Caco-2 (cell line): ENCODE data around the gene SERPINB2. TPM values are rescaled to one million over a fixed set of nuclear protein-coding genes. Genes with fewer than 3 reads are reported as not detected.

Source experiments
- BruUV-seq: library from RNA; stranded (reverse); fragments of 400-500 nt; replicated peaks from 2 replicates; lab custom pipeline; 2021; lab: Mats Ljungman, UMichigan
- CTCF ChIA-PET: fragments of 300-600 bp; sonication (Branson Sonifier 250); formaldehyde crosslinking; loops from one replicate; lab custom pipeline; 2022; ENCODE audit warnings: antibody characterized with exemption; lab: Charles Lee
- POLR2A ChIA-PET: fragments of 300-600 bp; sonication (Branson Sonifier 250); formaldehyde crosslinking; loops from one replicate; lab custom pipeline; 2022; ENCODE audit warnings: antibody characterized with exemption; lab: Charles Lee
- DNase-seq, 2 experiments: peaks; one replicate each; pipeline versions ENCODE4 v3.0.0 to v3.0.0-alpha.2; 2020 to 2022
- H3K27me3 ChIP-seq: replicated peaks from 2 replicates; pipeline ENCODE4 v1.6.0; 2011; ENCODE audit warnings: low read length; ENCODE audit not compliant: control insufficient read depth, insufficient read depth
- H3K36me3 ChIP-seq: 2 replicates; pipeline ENCODE4 v1.5.1; 2011; ENCODE audit warnings: low read length; ENCODE audit not compliant: control insufficient read depth, insufficient read depth
- H3K4me1 ChIP-seq: fragments of 250-450 bp; sonication (Bioruptor Pico); 2 replicates; pipeline ENCODE4 v1.5.1; 2020; ENCODE audit warnings: mild to moderate bottlenecking
- H3K4me3 ChIP-seq: 2 replicates; pipeline ENCODE4 v1.5.1; 2011; ENCODE audit warnings: low read depth, mild to moderate bottlenecking, control low read depth, low read length
- H3K9me3 ChIP-seq: fragments of 250-450 bp; sonication (Bioruptor Pico); 2 replicates; pipeline ENCODE4 v1.5.1; 2020; ENCODE audit warnings: mild to moderate bottlenecking, moderate library complexity
- H3K27ac Mint-ChIP-seq: one replicate; pipeline ENCODE4 v1.8.0; 2022; ENCODE audit warnings: mixed read lengths; ENCODE audit not compliant: unreplicated experiment
- H3K27me3 Mint-ChIP-seq: one replicate; pipeline ENCODE4 v1.8.0; 2022; ENCODE audit warnings: mixed read lengths; ENCODE audit not compliant: insufficient read depth, unreplicated experiment
- H3K36me3 Mint-ChIP-seq: one replicate; pipeline ENCODE4 v1.8.0; 2022; ENCODE audit warnings: mild to moderate bottlenecking, mixed read lengths; ENCODE audit not compliant: insufficient read depth, unreplicated experiment
- H3K4me1 Mint-ChIP-seq: one replicate; pipeline ENCODE4 v1.8.0; 2022; ENCODE audit warnings: low read depth, mixed read lengths; ENCODE audit not compliant: unreplicated experiment
- H3K4me3 Mint-ChIP-seq: one replicate; pipeline ENCODE4 v1.8.0; 2022; ENCODE audit warnings: mild to moderate bottlenecking, moderate library complexity, mixed read lengths; ENCODE audit not compliant: unreplicated experiment
- H3K9me3 Mint-ChIP-seq: one replicate; pipeline ENCODE4 v1.8.0; 2022; ENCODE audit warnings: mixed read lengths; ENCODE audit not compliant: unreplicated experiment
- intact Hi-C: fragments of 100-400 bp; cut with micrococcal nuclease; formaldehyde crosslinking; loops from one replicate; pipeline ENCODE4 v1.10.0; 2022; ENCODE audit not compliant: unreplicated experiment
- total RNA-seq: library from RNA; stranded (reverse); gene quantifications from 2 replicates; pipeline ENCODE4 v1.2.3, GENCODE V29; 2022
- TF ChIP-seq, protein P1 (sequence below), 2 experiments: fragments of 200-600 bp in 1 of 2; IDR thresholded peaks; 1 replicate in 1 of 2; 2 replicates in 1 of 2; pipeline versions ENCODE4 v1.5.1 to v1.8.0; 2011 to 2022; ENCODE audit warnings: antibody characterized with exemption in 1 of 2, control low read depth in 1 of 2, inconsistent platforms in 1 of 2, low read depth in 1 of 2, low read length in 1 of 2, mild to moderate bottlenecking in 1 of 2, moderate library complexity in 1 of 2; ENCODE audit not compliant: insufficient read depth in 1 of 2, severe bottlenecking in 1 of 2, unreplicated experiment in 1 of 2

Gene SERPINB2
- total RNA-seq, 1 experiment from 2014 or later = not detected

GRCh38 chr18:63949068-63949737 lies 61.7 kb downstream of the SERPINB2 start, which contains the start of gene HMSD:
Gene HMSD, plus strand, starts transcription at chr18:63949301. Its CDS starts 4,155 bp downstream, at chr18:63953456.
- peak; percentile 41 to 43 for DNase-seq
- POLR2A ChIA-PET = no interaction called here
- no peaks in the 10 kb centered on the region for H3K9me3 Mint-ChIP-seq
- no peak within 1 kb of the TSS for H3K4me3 Mint-ChIP-seq
- BruUV-seq = no TSS peak
- Histone ChIP-seq H3K4me1 (no peaks in the 10 kb centered on the region), H3K36me3 (no peaks in the 10 kb centered on the region), H3K9me3 (no peaks in the 10 kb centered on the region), H3K27me3 (no peaks in the 10 kb centered on the region), H3K4me3 (no peak within 1 kb of the TSS)
- H3K4me1 Mint-ChIP-seq = no peaks in the 10 kb centered on the region
- TF ChIP-seq, protein P1, sequence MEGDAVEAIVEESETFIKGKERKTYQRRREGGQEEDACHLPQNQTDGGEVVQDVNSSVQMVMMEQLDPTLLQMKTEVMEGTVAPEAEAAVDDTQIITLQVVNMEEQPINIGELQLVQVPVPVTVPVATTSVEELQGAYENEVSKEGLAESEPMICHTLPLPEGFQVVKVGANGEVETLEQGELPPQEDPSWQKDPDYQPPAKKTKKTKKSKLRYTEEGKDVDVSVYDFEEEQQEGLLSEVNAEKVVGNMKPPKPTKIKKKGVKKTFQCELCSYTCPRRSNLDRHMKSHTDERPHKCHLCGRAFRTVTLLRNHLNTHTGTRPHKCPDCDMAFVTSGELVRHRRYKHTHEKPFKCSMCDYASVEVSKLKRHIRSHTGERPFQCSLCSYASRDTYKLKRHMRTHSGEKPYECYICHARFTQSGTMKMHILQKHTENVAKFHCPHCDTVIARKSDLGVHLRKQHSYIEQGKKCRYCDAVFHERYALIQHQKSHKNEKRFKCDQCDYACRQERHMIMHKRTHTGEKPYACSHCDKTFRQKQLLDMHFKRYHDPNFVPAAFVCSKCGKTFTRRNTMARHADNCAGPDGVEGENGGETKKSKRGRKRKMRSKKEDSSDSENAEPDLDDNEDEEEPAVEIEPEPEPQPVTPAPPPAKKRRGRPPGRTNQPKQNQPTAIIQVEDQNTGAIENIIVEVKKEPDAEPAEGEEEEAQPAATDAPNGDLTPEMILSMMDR (IDR thresholded peaks at IDR 0.05; ENCODE audit: insufficient read depth in 1 of 2, low read depth in 1 of 2, low read length in 1 of 2, severe bottlenecking in 1 of 2, unreplicated experiment in 1 of 2) = peak in 1 of 2 experiments; percentile 18
- no peaks in the 10 kb centered on the region for H3K36me3 Mint-ChIP-seq
- intact Hi-C loops = no loop called here
- CTCF ChIA-PET = no interaction called here
- no peak within 1 kb of the TSS for H3K27ac Mint-ChIP-seq
- H3K27me3 Mint-ChIP-seq = peaks cover 3% of the 10 kb centered on the region

- Histone ChIP-seq H3K27me3 (no peaks in the 10 kb centered on the region), H3K36me3 (no peaks in the 10 kb centered on the region), H3K4me1 (no peaks in the 10 kb centered on the region), H3K9me3 (no peaks in the 10 kb centered on the region), H3K4me3 (no peak overlapping the region)
- CTCF ChIA-PET = no interaction called here
- no peak for DNase-seq
- POLR2A ChIA-PET = no interaction called here
- Mint-ChIP-seq H3K4me1 (no peaks in the 10 kb centered on the region), H3K27me3 (peaks cover 3% of the 10 kb centered on the region), H3K36me3 (no peaks in the 10 kb centered on the region), H3K27ac (no peak overlapping the region), H3K9me3 (no peaks in the 10 kb centered on the region), H3K4me3 (no peak overlapping the region)
- BruUV-seq = no TSS peak
- intact Hi-C loops = no loop called here
- TF ChIP-seq, protein P1 (IDR thresholded peaks at IDR 0.05; ENCODE audit: insufficient read depth in 1 of 2, low read depth in 1 of 2, low read length in 1 of 2, severe bottlenecking in 1 of 2, unreplicated experiment in 1 of 2) = no peak
These were observed 63.8 kb downstream of the SERPINB2 start for GRCh38 chr18:63951302-63951705.

Other genes with a start within 250 kb of the SERPINB2 start
- gene SERPINB4, start 243.4 kb upstream of the SERPINB2 start, total RNA-seq = not detected in 2 replicates
- not detected in 2 replicates for gene SERPINB3, start 225.8 kb upstream of the SERPINB2 start, total RNA-seq
- not detected in 2 replicates for gene SERPINB11, start 184.7 kb upstream of the SERPINB2 start, total RNA-seq
- not detected in 2 replicates for gene SERPINB7, start 112.3 kb upstream of the SERPINB2 start, total RNA-seq
- not detected in 2 replicates for gene SERPINB10, start 20.3 kb downstream of the SERPINB2 start, total RNA-seq
- gene HMSD, start 61.6 kb downstream of the SERPINB2 start, total RNA-seq = not detected in 2 replicates
- gene SERPINB8, start 82.4 kb downstream of the SERPINB2 start, total RNA-seq = 0.97 and 0.98 TPM in 2 replicates